OCI-LY7 (cell line): Measurements from ENCODE around the gene PLAA. TPM values are rescaled to one million over a fixed set of nuclear protein-coding genes. Genes with fewer than 3 reads are reported as not detected.
A peak's percentile ranks its signal among the peaks of the same experiment; 100 is the strongest.

Source experiments
- BruUV-seq: library from RNA; stranded (reverse); fragments of 400-500 nt; replicated peaks from 2 replicates; lab custom pipeline; 2021; lab: Mats Ljungman, UMichigan
- CTCF ChIA-PET: fragments of 300-600 bp; sonication (Branson Sonifier 250); formaldehyde crosslinking; loops from one replicate; lab custom pipeline; 2022; ENCODE audit warnings: antibody characterized with exemption; ENCODE audit not compliant: unreplicated experiment; lab: Charles Lee
- POLR2A ChIA-PET: fragments of 300-600 bp; sonication (Branson Sonifier 250); formaldehyde crosslinking; loops from one replicate; lab custom pipeline; 2022; ENCODE audit warnings: antibody characterized with exemption; lab: Charles Lee
- DNase-seq: peaks from one replicate; pipeline ENCODE4 v3.0.0-alpha.2; 2015; ENCODE audit warnings: low spot score
- H2AFZ ChIP-seq: fragments of 200-600 bp; sonication (generic), shearing (Covaris generic); 2 replicates; pipeline ENCODE4 v1.6.1; 2014; ENCODE audit warnings: mild to moderate bottlenecking, antibody characterized with exemption, low read length, moderate library complexity
- H3K27ac ChIP-seq: fragments of 200-600 bp; sonication (generic); 2 replicates; pipeline ENCODE4 v1.5.1; 2014; ENCODE audit warnings: mixed run types, low read depth, mild to moderate bottlenecking, moderate library complexity, low read length, inconsistent platforms; ENCODE audit not compliant: poor library complexity, severe bottlenecking
- H3K36me3 ChIP-seq: fragments of 200-600 bp; sonication (generic); 2 replicates; pipeline ENCODE4 v1.6.1; 2014; ENCODE audit warnings: mild to moderate bottlenecking, antibody characterized with exemption, low read length, moderate library complexity, mixed read lengths; ENCODE audit not compliant: insufficient read depth
- H3K4me1 ChIP-seq: fragments of 200-600 bp; sonication (generic); 2 replicates; pipeline ENCODE4 v1.5.1; 2014; ENCODE audit warnings: mild to moderate bottlenecking, low read length; ENCODE audit not compliant: insufficient read depth, poor library complexity, severe bottlenecking
- H3K4me2 ChIP-seq: fragments of 200-600 bp; sonication (generic); 2 replicates; pipeline ENCODE4 v1.6.1; 2014; ENCODE audit warnings: mild to moderate bottlenecking, low read length
- H3K4me3 ChIP-seq: fragments of 200-600 bp; sonication (generic); 2 replicates; pipeline ENCODE4 v1.5.1; 2014; ENCODE audit warnings: mild to moderate bottlenecking, low read depth, low read length; ENCODE audit not compliant: poor library complexity, severe bottlenecking
- H3K79me2 ChIP-seq: fragments of 200-600 bp; sonication (generic); 2 replicates; pipeline ENCODE4 v1.6.1; 2016; ENCODE audit warnings: low read depth, mild to moderate bottlenecking, low read length, moderate library complexity, mixed read lengths; ENCODE audit not compliant: insufficient read depth
- H3K9me2 ChIP-seq: fragments of 200-600 bp; sonication (generic); 2 replicates; pipeline ENCODE4 v1.6.1; 2016; ENCODE audit warnings: mild to moderate bottlenecking, low read length, mixed read lengths; ENCODE audit not compliant: insufficient read depth
- H3K9me3 ChIP-seq: fragments of 200-600 bp; sonication (generic); 2 replicates; pipeline ENCODE4 v1.6.1; 2014; ENCODE audit warnings: mild to moderate bottlenecking, mixed run types, low read length, mixed read lengths
- H4K20me1 ChIP-seq: fragments of 200-600 bp; sonication (generic); 2 replicates; pipeline ENCODE4 v1.6.1; 2014; ENCODE audit warnings: mild to moderate bottlenecking, antibody characterized with exemption, low read length, moderate library complexity, mixed read lengths; ENCODE audit not compliant: insufficient read depth
- EZH2phosphoT487 ChIP-seq: fragments of 200-600 bp; sonication (generic); IDR thresholded peaks from 2 replicates; pipeline ENCODE4 v1.6.1; 2018; ENCODE audit warnings: low read depth, borderline replicate concordance, mild to moderate bottlenecking, mixed run types, antibody characterized with exemption, low read length, moderate library complexity, mixed read lengths
- intact Hi-C: fragments of 100-400 bp; cut with micrococcal nuclease; formaldehyde crosslinking; loops from one replicate; pipeline ENCODE4 v1.10.0; 2022; ENCODE audit not compliant: unreplicated experiment
- total RNA-seq, 2 experiments: library from RNA; depleted of rRNA in 1 of 2; stranded (reverse); fragments of >200 nt in 1 of 2; shearing (Covaris generic) in 1 of 2; gene quantifications; 2 replicates each; pipeline ENCODE4 v1.2.3, GENCODE V29; 2014 to 2022
- TF ChIP-seq, protein P1 (sequence below): fragments of 200-600 bp; sonication (generic); conservative IDR thresholded peaks from 2 replicates; pipeline ENCODE4 v1.5.1; 2014; ENCODE audit warnings: mild to moderate bottlenecking, antibody characterized with exemption, low read length, moderate library complexity, mixed read lengths

The PLAA gene
- total RNA-seq, 2 experiments from 2014 or later = 18.1 to 31.8 TPM

DNA sequence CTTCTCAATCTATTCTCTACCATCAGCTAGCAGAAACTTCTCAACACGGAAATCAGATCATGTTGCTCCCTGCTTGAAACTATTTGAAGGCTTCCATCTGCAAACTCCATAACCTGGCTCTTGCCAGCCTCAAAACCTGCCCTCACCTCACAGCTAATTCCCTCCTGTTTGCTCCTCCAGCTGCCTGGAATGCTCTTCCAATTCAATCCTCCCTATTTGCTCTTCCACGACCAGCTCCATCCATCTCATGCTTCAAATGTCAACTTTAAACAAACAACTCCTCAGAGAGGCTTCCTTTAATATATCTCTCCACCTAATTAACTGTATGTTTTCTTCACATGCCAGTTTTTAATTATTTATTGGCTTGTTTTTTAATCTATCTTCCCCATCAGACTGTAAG, 1.5 kb downstream of the PLAA start:
- POLR2A ChIA-PET = interaction anchor here (0.7 to 1.0 kb wide), 2 partner anchors 26 to 265 kb away, joined by 3 read pairs; no protein-coding TSS in a partner anchor
- intact Hi-C loops = no loop called here
- peak overlapping the region; percentile 89 for H3K4me2 ChIP-seq
- DNase-seq = no peak
- H3K79me2 ChIP-seq = peaks cover 64% of the 10 kb centered on the region
- TF ChIP-seq EZH2phosphoT487 = no peak
- TF ChIP-seq, protein P1, sequence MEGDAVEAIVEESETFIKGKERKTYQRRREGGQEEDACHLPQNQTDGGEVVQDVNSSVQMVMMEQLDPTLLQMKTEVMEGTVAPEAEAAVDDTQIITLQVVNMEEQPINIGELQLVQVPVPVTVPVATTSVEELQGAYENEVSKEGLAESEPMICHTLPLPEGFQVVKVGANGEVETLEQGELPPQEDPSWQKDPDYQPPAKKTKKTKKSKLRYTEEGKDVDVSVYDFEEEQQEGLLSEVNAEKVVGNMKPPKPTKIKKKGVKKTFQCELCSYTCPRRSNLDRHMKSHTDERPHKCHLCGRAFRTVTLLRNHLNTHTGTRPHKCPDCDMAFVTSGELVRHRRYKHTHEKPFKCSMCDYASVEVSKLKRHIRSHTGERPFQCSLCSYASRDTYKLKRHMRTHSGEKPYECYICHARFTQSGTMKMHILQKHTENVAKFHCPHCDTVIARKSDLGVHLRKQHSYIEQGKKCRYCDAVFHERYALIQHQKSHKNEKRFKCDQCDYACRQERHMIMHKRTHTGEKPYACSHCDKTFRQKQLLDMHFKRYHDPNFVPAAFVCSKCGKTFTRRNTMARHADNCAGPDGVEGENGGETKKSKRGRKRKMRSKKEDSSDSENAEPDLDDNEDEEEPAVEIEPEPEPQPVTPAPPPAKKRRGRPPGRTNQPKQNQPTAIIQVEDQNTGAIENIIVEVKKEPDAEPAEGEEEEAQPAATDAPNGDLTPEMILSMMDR = no peak
- CTCF ChIA-PET = interaction anchor here (0.8 kb wide), 1 partner anchor 52 kb away, joined by 3 read pairs; no protein-coding TSS in a partner anchor
- peaks cover 11% of the 10 kb centered on the region for H3K4me1 ChIP-seq
- H2AFZ ChIP-seq = no peak overlapping the region
- H3K9me2 ChIP-seq = no peaks in the 10 kb centered on the region
- no peaks in the 10 kb centered on the region for H3K9me3 ChIP-seq
- H3K36me3 ChIP-seq = peaks cover 34% of the 10 kb centered on the region
- no peak overlapping the region for H3K27ac ChIP-seq
- TSS peak; percentile 56 for BruUV-seq
- peaks cover 2% of the 10 kb centered on the region; the same call in 1 of the 2 replicates for H4K20me1 ChIP-seq
- H3K4me3 ChIP-seq = peak overlapping the region; percentile 95

- ChIA-PET CTCF (no interaction called here), POLR2A (no interaction called here)
- H3K4me3 ChIP-seq = no peak overlapping the region
- no peak for DNase-seq
- H3K4me2 ChIP-seq = no peak overlapping the region
- H3K9me3 ChIP-seq = peaks cover 11% of the 10 kb centered on the region; the same call in 1 of the 2 replicates
- H3K36me3 ChIP-seq = peaks cover 70% of the 10 kb centered on the region
- peaks cover 11% of the 10 kb centered on the region; the same call in 1 of the 2 replicates for H4K20me1 ChIP-seq
- no peaks in the 10 kb centered on the region for H3K9me2 ChIP-seq
- no TSS peak for BruUV-seq
- H3K79me2 ChIP-seq = peaks cover 100% of the 10 kb centered on the region
- H2AFZ ChIP-seq = no peak overlapping the region
- TF ChIP-seq, protein P1 = no peak
- no peak for TF ChIP-seq EZH2phosphoT487
- intact Hi-C loops = no loop called here
- no peak overlapping the region for H3K27ac ChIP-seq
- H3K4me1 ChIP-seq = peaks cover 7% of the 10 kb centered on the region
Measured at GRCh38 chr9:26940779-26941178, 6.3 kb downstream of the PLAA start.

DNA sequence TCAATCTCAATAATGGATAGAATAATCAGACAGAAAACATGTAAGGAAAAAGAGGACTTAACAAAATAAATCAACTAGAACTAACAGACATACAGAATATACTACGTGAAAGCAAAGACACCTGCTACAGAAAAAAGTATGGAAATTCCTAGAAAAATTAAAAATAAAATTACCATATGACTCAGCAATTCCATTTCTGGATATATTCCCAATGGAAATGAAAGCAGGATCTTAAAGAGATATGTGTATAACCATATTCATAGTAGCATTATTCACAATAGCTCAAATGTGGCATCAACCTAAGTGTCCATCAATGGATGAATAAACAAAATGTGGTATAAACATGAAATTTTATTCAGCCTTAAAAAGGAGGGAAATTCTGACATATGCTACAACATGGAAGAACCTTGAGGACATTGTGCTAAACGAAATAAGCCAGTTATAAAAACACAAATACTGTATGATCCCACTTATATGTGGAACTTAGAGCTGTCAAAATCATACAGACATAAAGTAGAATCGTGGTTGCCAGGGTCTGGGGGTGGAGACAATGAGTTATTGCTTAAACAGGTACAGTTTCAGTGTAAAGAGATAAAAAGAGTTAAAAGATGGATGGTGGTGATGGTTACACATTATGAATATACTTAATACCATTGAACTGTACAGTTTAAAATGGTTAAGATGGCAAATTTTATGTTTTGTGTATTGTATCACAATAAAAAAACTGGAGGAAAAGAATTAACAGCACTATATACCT, 6.9 kb downstream of the PLAA start:
- no TSS peak for BruUV-seq
- Histone ChIP-seq H3K79me2 (peaks cover 100% of the 10 kb centered on the region), H3K4me3 (no peak overlapping the region), H3K4me2 (no peak overlapping the region), H3K4me1 (peaks cover 2% of the 10 kb centered on the region), H3K9me2 (no peaks in the 10 kb centered on the region), H2AFZ (no peak overlapping the region), H3K9me3 (peaks cover 11% of the 10 kb centered on the region; the same call in 1 of the 2 replicates), H4K20me1 (peaks cover 11% of the 10 kb centered on the region), H3K36me3 (peaks cover 71% of the 10 kb centered on the region), H3K27ac (no peak overlapping the region)
- no peak for TF ChIP-seq EZH2phosphoT487
- TF ChIP-seq, protein P1 = no peak
- ChIA-PET POLR2A (interaction anchor here (0.7 to 1.7 kb wide), 4 partner anchors 7 to 377 kb away, joined by 3 to 7 read pairs (median 4); partner anchors contain the start of gene PLAA), CTCF (no interaction called here)
- intact Hi-C loops = no loop called here
- DNase-seq = no peak
